Sigmoid colon (tissue), 7 donors: ENCODE results near the gene YWHAE. TPM values are rescaled to one million over a fixed set of nuclear protein-coding genes. Genes with fewer than 3 reads are reported as not detected.
A peak's percentile ranks its signal among the peaks of the same experiment; 100 is the strongest.
"Not testable (repeated sequence)": the region's sequence is repeated elsewhere in the genome, so short reads cannot be mapped to it uniquely, and the experiment has no call there.

Source experiments
- DNase-seq: peaks from one replicate; pipeline ENCODE4 v3.0.0-alpha.2; 2019
- H3K27ac ChIP-seq, 4 donors: fragments of 200-600 bp; sonication (generic); one replicate each; pipeline ENCODE4 v1.5.1; 2016 to 2019; ENCODE audit warnings: mild to moderate bottlenecking in 1 of 4
- H3K27me3 ChIP-seq, 3 donors: fragments of 200-600 bp; sonication (generic); one replicate each; pipeline ENCODE4 v1.5.1; 2019; ENCODE audit warnings: mild to moderate bottlenecking in 1 of 3
- H3K36me3 ChIP-seq, 4 donors: fragments of 200-600 bp; sonication (generic); one replicate each; pipeline ENCODE4 v1.5.1; 2016 to 2019
- H3K4me1 ChIP-seq, 4 donors: fragments of 200-600 bp; sonication (generic); one replicate each; pipeline ENCODE4 v1.5.1; 2017 to 2019
- H3K4me3 ChIP-seq, 4 donors: fragments of 200-600 bp; sonication (generic); one replicate each; pipeline ENCODE4 v1.5.1; 2017 to 2019; ENCODE audit warnings: mild to moderate bottlenecking in 2 of 4, moderate library complexity in 1 of 4
- H3K9me3 ChIP-seq, 4 donors: fragments of 200-600 bp in 3 of 4; sonication (generic) in 3 of 4; one replicate each; pipeline versions ENCODE4 v1.5.1 to v1.6.1; 2013 to 2019
- CTCF ChIP-seq, 4 experiments: fragments of 450-650 bp in 3 of 4; fragments of 200-600 bp in 1 of 4; IDR thresholded peaks; one replicate each; pipeline ENCODE4 v1.5.1; 2016 to 2019; ENCODE audit warnings: antibody characterized with exemption in 4 of 4, mild to moderate bottlenecking in 3 of 4, moderate library complexity in 2 of 4
- EP300 ChIP-seq, 4 donors: sonication (generic); formaldehyde crosslinking; IDR thresholded peaks; one replicate each; pipeline ENCODE4 v1.6.1; 2017; ENCODE audit warnings: antibody characterized with exemption in 4 of 4
- POLR2A ChIP-seq, 2 donors: fragments of 450-650 bp; IDR thresholded peaks; one replicate each; pipeline ENCODE4 v1.6.1; 2016; ENCODE audit warnings: antibody characterized with exemption in 2 of 2, mild to moderate bottlenecking in 2 of 2, moderate library complexity in 2 of 2
- POLR2AphosphoS5 ChIP-seq, 4 donors: sonication (generic); formaldehyde crosslinking; IDR thresholded peaks; one replicate each; pipeline ENCODE4 v1.6.1; 2017; ENCODE audit warnings: antibody characterized with exemption in 4 of 4
- WGBS, 2 donors: extraction: QIAGEN DNeasy Blood & Tissue Kit; methylation state at CpG; one replicate each; pipeline ENCODE4 v1.1.7; 2013; 5-methylcytosine and 5-hydroxymethylcytosine counted together
- intact Hi-C: fragments of 100-400 bp; cut with DNase I; formaldehyde crosslinking; loops from one replicate; pipeline ENCODE4 v1.15.1; 2023
- polyA plus RNA-seq, 3 donors: library from polyadenylated mRNA; stranded (reverse); fragments of 200-250 nt; gene quantifications; one replicate each; pipeline ENCODE4 v1.2.3, GENCODE V29; 2013
- total RNA-seq, 4 donors: library from RNA; depleted of rRNA; stranded (reverse); fragments of >200 nt; gene quantifications; one replicate each; pipeline ENCODE4 v1.1.0, GENCODE V29; 2016
- donor health status: healthy with polysubstance abuse.
- donor health status: Bipolar disorder and iron deficiency.
- donor health status: healthy.

The YWHAE gene
- total and polyA plus RNA-seq, 7 donors: 312 to 507 (median 378) TPM

GRCh38 chr17:1384905-1385435, 15.1 kb downstream of the YWHAE start:
- H3K4me3 ChIP-seq: no peak overlapping the region
- peaks cover 0 to 97% (median 95%) of the 10 kb centered on the region in 4 donors for H3K4me1 ChIP-seq
- intact Hi-C loops: no loop called here
- H3K36me3 ChIP-seq: no peaks in the 10 kb centered on the region
- no peak for DNase-seq
- whole genome bisulfite sequencing, 2 donors: 7 to 28% methylated on average over 1 of the region's 1 CpG
- TF ChIP-seq EP300 (IDR thresholded peaks at IDR 0.05): no peak
- no peak for TF ChIP-seq POLR2AphosphoS5 (IDR thresholded peaks at IDR 0.05)
- TF ChIP-seq POLR2A (IDR thresholded peaks at IDR 0.05): no peak
- TF ChIP-seq CTCF (IDR thresholded peaks at IDR 0.05): no peak
- H3K9me3 ChIP-seq: no peaks in the 10 kb centered on the region
- no peaks in the 10 kb centered on the region for H3K27me3 ChIP-seq
- peak overlapping the region in 3 of 4 donors; percentile 36 to 83 (median 51) for H3K27ac ChIP-seq

- Histone ChIP-seq H3K4me3 (peak overlapping the region in 1 of 4 donors; percentile 9), H3K4me1 (peaks cover 0 to 99% (median 97%) of the 10 kb centered on the region in 4 donors), H3K27ac (peak overlapping the region; percentile 37 to 83 (median 74)), H3K27me3 (no peaks in the 10 kb centered on the region), H3K9me3 (no peaks in the 10 kb centered on the region), H3K36me3 (no peaks in the 10 kb centered on the region)
- peak in 1 of 4 donors; percentile 56 for TF ChIP-seq POLR2AphosphoS5 (IDR thresholded peaks at IDR 0.05)
- no peak for TF ChIP-seq CTCF (IDR thresholded peaks at IDR 0.05)
- no peak for DNase-seq
- 69 to 73% methylated on average over 10 of the region's 10 CpGs for WGBS, 2 donors
- intact Hi-C loops: no loop called here
Observed at GRCh38 chr17:1379930-1380313, 20.1 kb downstream of the YWHAE start.

GRCh38 chr17:1379208-1379929, 20.7 kb downstream of the YWHAE start:
- H3K27ac ChIP-seq: peak overlapping the region; percentile 37 to 83 (median 74)
- no peak overlapping the region for H3K4me3 ChIP-seq
- H3K9me3 ChIP-seq: no peaks in the 10 kb centered on the region
- TF ChIP-seq CTCF (IDR thresholded peaks at IDR 0.05) (no peak), EP300 (IDR thresholded peaks at IDR 0.05) (peak in 2 of 4 donors; percentile 4 to 18), POLR2AphosphoS5 (IDR thresholded peaks at IDR 0.05) (peak in 3 of 4 donors; percentile 71 to 76 (median 73))
- H3K27me3 ChIP-seq: no peaks in the 10 kb centered on the region
- no peaks in the 10 kb centered on the region for H3K36me3 ChIP-seq
- DNase-seq: no peak
- intact Hi-C loops: no loop called here
- peaks cover 0 to 99% (median 97%) of the 10 kb centered on the region in 4 donors for H3K4me1 ChIP-seq
- WGBS, 2 donors: 55 to 67% methylated on average over 11 of the region's 11 CpGs

- DNase-seq, H3K9me3 ChIP-seq, H3K4me3 ChIP-seq, H3K36me3 ChIP-seq, H3K27me3 ChIP-seq, intact Hi-C loops: not testable (repeated sequence)
- peak overlapping the region; percentile 37 to 83 (median 74) for H3K27ac ChIP-seq
- WGBS, 2 donors: 75 to 83% methylated on average over 10 of the region's 10 CpGs
- peaks cover 0 to 99% (median 97%) of the 10 kb centered on the region in 4 donors for H3K4me1 ChIP-seq
Observed at GRCh38 chr17:1378476-1378860, 21.6 kb downstream of the YWHAE start.

- Histone ChIP-seq H3K36me3 (no peaks in the 10 kb centered on the region), H3K27me3 (no peaks in the 10 kb centered on the region), H3K4me1 (peaks cover 0 to 100% (median 98%) of the 10 kb centered on the region in 4 donors), H3K27ac (peak overlapping the region; percentile 18 to 83 (median 74)), H3K4me3 (no peak overlapping the region), H3K9me3 (no peaks in the 10 kb centered on the region)
- TF ChIP-seq POLR2A (IDR thresholded peaks at IDR 0.05) (no peak), CTCF (IDR thresholded peaks at IDR 0.05) (no peak), EP300 (IDR thresholded peaks at IDR 0.05) (no peak), POLR2AphosphoS5 (IDR thresholded peaks at IDR 0.05) (no peak)
- intact Hi-C loops: no loop called here
- DNase-seq: no peak
- WGBS, 2 donors: 52 to 69% methylated on average over 3 of the region's 3 CpGs
Observed at GRCh38 chr17:1377334-1377733, 22.7 kb downstream of the YWHAE start.
